ENCODE results near the gene NFIX.

DNA sequence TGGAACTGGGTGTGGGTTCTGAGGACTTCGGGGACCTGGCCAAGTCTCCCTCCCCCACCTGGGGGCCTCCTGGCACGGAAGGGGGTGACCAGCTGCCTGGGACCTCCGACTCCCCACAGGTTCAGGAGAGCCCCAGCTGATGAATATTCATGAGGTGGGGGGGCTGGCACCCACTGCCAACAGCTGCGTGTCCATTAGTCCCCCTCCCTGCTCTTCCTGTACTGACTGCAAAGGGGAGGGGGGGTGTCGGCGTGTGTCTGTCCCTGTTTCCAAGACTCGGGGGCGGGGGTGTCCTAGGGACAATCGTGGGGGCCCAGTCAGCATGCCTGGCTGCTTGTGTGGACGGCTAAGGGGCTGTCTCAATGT lies 10.6 kb upstream of the NFIX start:
- no peak for TF ChIP-seq GATA3 (IDR thresholded peaks at IDR 0.05; ENCODE audit: low read depth, low read length)
- TF ChIP-seq GATA2 (IDR thresholded peaks at IDR 0.05; ENCODE audit: low read depth, low read length) = no peak
